22Rv1 (cell line): ENCODE results near the gene ULK4.

Experiments
- H3K27ac ChIP-seq: fragments of 450-650 bp; 2 replicates; pipeline ENCODE4 v1.5.1; 2017
- ZFX ChIP-seq: fragments of 450-650 bp; IDR thresholded peaks from 2 replicates; pipeline ENCODE4 v1.6.1; 2017; ENCODE audit warnings: antibody characterized with exemption, borderline replicate concordance
- TF ChIP-seq, protein P1 (sequence below): fragments of 450-650 bp; IDR thresholded peaks from 2 replicates; pipeline ENCODE4 v1.5.1; 2017; ENCODE audit warnings: mild to moderate bottlenecking

The ULK4 gene

DNA sequence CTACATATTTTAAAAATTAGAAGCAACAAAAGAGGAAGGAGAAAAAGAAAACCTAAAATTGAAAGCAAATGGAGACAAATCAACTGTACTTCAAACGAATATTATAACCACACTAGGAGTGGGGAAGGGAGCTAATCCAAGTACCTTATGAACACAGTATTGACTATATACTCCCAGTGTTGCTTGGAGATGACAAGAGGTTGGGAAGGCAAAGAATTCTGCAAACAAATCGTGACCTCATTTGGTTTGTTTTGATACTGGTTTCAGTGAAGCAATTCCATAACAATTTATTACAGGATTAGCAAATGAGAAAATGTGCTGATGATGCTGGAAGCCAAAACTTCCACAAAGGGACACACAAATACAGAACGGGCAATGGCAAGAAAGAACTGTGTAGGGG lies 268.1 kb downstream of the ULK4 start:
- TF ChIP-seq, protein P1, sequence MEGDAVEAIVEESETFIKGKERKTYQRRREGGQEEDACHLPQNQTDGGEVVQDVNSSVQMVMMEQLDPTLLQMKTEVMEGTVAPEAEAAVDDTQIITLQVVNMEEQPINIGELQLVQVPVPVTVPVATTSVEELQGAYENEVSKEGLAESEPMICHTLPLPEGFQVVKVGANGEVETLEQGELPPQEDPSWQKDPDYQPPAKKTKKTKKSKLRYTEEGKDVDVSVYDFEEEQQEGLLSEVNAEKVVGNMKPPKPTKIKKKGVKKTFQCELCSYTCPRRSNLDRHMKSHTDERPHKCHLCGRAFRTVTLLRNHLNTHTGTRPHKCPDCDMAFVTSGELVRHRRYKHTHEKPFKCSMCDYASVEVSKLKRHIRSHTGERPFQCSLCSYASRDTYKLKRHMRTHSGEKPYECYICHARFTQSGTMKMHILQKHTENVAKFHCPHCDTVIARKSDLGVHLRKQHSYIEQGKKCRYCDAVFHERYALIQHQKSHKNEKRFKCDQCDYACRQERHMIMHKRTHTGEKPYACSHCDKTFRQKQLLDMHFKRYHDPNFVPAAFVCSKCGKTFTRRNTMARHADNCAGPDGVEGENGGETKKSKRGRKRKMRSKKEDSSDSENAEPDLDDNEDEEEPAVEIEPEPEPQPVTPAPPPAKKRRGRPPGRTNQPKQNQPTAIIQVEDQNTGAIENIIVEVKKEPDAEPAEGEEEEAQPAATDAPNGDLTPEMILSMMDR = no peak
- TF ChIP-seq ZFX = no peak

DNA sequence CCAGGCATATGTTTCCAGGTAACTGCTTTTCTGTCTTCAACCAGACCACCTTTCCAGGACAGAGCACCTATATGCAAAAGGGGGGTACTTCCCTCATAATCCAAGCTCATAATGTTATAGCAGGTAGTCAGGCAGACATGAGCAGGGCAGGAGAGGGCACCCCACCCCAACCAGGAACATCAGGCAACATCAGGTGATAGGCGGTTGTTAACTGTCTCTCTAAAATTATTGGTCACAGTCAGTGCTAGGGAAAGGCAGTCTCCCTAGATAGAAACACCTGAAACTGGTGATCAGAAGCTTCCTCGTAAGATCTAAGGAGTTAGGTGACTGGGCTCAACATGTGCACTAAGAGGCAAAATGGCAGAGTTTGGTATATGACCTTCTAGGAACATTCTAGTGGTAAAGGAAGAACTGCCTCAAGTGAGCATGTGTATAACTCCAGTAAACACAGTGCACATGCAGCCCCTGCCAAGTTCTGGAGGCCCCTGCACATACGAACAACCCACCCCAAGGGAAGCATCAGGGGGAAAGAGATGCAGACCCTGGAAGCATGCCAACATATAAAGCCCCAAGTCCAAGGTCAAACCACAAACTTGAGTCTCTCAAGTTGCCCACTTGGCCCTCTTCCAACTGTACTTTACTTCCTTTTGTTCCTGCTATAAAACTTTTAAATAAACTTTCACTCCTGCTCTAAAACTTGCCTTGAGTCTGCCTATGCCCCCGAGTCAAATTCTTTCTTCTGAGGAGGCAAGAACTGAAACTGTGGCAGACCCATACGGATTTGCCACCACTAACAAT lies 270.9 kb downstream of the ULK4 start:
- TF ChIP-seq, protein P1 = no peak
- TF ChIP-seq ZFX = no peak
- no peak overlapping the region for H3K27ac ChIP-seq

More for the DNA sequence above, 268.1 kb downstream of the ULK4 start:
- no peak overlapping the region for H3K27ac ChIP-seq

DNA sequence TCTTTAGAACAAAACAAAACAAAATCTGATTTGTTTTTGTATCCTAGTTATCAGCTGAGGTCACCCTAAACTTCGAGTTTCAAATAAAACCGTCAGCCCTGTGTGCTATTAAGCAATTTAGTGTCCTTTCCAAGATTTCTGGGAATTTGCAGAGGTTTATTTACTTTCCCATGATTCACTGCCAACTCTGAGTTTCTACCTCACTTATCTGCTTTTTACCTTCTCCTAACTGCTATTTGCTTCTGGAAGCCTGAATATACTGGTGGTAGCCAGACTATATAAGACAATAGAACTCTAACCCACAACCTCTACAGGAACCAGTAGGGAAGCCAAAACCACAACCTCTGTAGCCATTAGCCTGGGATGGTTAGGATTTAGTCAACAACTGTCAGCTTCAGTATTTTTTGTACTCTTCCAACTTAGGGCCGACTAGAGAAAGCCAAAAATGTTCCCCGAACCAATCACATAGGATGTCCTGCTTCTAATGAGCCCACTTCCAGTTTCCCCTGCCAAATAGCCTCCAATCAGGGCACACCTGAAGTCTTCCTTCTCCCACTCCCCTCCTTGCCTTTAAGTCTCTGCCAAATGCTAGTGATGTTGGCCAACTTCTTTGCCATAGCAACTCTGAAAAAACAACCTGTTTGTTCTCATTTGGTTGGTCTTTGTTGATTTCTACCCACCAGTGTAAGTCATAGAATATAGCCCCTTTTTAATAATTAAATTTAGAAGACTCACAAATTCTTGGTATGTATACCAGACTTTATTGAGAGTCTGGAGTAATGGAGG lies 273.1 kb downstream of the ULK4 start:
- no peak overlapping the region for H3K27ac ChIP-seq
- TF ChIP-seq, protein P1 = no peak
- no peak for TF ChIP-seq ZFX

DNA sequence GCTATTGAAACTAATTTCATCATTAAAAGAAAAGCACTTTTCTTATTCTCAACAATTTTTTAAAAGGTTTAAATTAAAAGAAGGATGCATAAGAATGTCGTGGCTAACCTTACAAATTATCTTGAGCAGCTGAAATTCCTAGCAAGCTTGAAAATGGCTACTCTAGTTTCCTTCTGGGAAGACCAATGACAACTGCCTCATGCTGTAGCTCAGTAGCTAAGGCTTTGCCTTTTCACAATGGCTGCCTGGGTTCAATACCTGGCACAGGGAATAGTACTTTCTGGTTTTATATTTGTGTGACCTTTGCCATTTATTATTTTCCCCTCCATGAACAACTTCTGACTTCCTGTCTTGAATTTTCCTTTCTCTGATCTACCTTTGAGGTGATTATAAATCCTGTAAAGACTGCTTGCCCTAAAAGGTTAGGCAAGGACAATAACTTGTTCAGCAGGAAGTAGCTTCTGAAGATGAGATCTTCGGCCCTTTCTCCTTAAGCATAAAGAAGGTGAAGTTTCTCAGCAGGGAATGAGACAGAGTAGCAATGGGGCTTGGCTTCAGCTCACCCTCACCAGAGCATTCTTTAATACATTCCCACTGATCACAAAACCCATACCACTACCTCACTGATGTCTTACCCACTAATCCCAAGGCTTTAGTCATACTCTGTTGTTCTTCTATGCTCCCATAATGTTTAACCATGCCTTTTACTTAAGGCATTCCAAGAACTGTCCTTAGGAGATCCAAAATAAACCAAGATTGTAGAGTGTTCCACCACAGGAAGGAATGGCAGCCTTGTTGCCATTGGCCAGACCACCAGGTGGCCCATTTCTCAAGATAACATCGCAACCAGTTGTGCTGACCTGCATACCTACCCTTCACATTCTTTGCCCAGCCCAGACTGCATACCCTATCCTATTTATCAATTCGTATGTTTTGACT lies 276.8 kb downstream of the ULK4 start:
- H3K27ac ChIP-seq = no peak overlapping the region
- TF ChIP-seq, protein P1 = no peak
- no peak for TF ChIP-seq ZFX

DNA sequence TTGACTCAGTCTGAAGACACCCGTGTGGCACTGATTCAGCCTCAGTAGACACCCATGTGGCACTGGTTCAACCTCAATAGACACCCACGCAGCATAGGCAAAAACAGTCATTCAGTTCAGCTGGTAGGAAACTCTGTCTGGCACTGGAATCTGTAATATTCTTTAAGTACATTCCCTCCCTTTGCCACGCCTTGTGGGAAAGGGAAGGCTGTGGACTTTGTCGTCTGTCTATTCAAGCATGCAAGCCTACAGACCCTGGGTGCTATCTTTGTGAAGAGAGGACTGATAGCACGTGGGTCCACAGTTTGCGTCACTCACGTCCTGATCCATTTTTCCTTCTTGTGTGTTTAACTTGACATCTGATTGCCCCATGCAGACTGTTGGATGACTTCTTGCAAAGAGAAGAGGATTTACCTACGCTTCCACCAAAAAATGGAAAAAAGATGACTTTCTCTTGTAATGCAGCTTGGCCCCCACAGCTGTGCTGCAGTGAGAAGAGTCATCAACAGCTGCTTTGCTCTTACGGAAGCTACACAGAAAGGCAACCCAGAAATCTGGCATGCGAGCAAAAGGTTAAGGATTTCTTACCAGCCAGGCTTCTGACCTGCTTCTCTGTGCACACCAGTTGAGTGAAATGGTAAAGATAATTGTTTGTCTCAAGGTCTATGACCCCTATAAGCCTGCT lies 278.1 kb downstream of the ULK4 start:
- H3K27ac ChIP-seq = no peak overlapping the region
- no peak for TF ChIP-seq ZFX
- TF ChIP-seq, protein P1 = no peak

DNA sequence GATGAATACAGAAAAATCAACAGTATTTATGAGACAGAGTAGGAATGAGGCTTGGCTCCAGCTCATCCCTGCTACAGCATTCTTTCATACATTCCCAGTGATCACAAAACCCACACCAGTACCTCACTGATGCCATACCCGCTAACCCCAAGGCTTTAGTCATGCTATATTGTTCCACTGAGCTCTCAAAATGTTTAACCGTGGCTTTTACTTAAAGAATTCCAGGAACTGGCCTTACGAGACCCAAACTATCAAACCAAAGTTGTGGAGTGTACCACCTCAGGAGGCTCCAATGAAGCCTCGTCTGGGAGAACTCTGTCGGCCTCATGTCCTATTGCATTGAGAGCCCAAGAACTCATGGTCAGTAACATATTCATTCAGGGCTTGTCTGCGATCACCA lies 278.9 kb downstream of the ULK4 start:
- no peak for TF ChIP-seq ZFX
- TF ChIP-seq, protein P1 = no peak
- H3K27ac ChIP-seq = no peak overlapping the region
